Measurements from ENCODE around the gene SMR3A.

The SMR3A gene

GRCh38 chr4:70360460-70360859 lies at the start of gene SMR3A:
TSS of gene SMR3A (plus strand) at chr4:70360760. CDS start at chr4:70362116, 1,356 bp downstream.
- DNase-seq, result no peak
- in situ Hi-C loops (cut with MboI; ENCODE audit: low pct_unique_long_range_greater_than_20kb, low sequenced_read_pairs), result no loop called here

GRCh38 chr4:70313736-70314135 lies 46.8 kb upstream of the SMR3A start:
- DNase-seq, result no peak
- in situ Hi-C loops (cut with MboI; ENCODE audit: low pct_unique_long_range_greater_than_20kb, low sequenced_read_pairs), result no loop called here

- no peak for DNase-seq
- in situ Hi-C loops (cut with MboI; ENCODE audit: low pct_unique_long_range_greater_than_20kb, low sequenced_read_pairs), result no loop called here
Observed at GRCh38 chr4:70315928-70316327, 44.6 kb upstream of the SMR3A start.

GRCh38 chr4:70326052-70326451 lies 34.5 kb upstream of the SMR3A start:
- no peak for DNase-seq
- in situ Hi-C loops (cut with MboI; ENCODE audit: low pct_unique_long_range_greater_than_20kb, low sequenced_read_pairs), result no loop called here

GRCh38 chr4:70334681-70335080 lies 25.9 kb upstream of the SMR3A start, which contains the start of gene CABS1:
TSS of gene CABS1 (plus strand) at chr4:70334981. CDS start at chr4:70335040, 59 bp downstream.
- in situ Hi-C loops (cut with MboI; ENCODE audit: low pct_unique_long_range_greater_than_20kb, low sequenced_read_pairs), result no loop called here
- DNase-seq, result no peak

- no peak for DNase-seq
- in situ Hi-C loops (cut with MboI; ENCODE audit: low pct_unique_long_range_greater_than_20kb, low sequenced_read_pairs), result no loop called here
Observed at GRCh38 chr4:70336043-70336442, 24.5 kb upstream of the SMR3A start.

- no peak for DNase-seq
- in situ Hi-C loops (cut with MboI; ENCODE audit: low pct_unique_long_range_greater_than_20kb, low sequenced_read_pairs), result no loop called here
Observed at GRCh38 chr4:70337886-70338420, 22.6 kb upstream of the SMR3A start.

GRCh38 chr4:70356185-70356584 lies 4.4 kb upstream of the SMR3A start:
- in situ Hi-C loops (cut with MboI; ENCODE audit: low pct_unique_long_range_greater_than_20kb, low sequenced_read_pairs), result no loop called here
- no peak for DNase-seq

- no peak for DNase-seq
- in situ Hi-C loops (cut with MboI; ENCODE audit: low pct_unique_long_range_greater_than_20kb, low sequenced_read_pairs), result no loop called here
Observed at GRCh38 chr4:70359115-70359661, 1.4 kb upstream of the SMR3A start.

GRCh38 chr4:70364002-70364401 lies 3.4 kb downstream of the SMR3A start:
- DNase-seq, result no peak
- in situ Hi-C loops (cut with MboI; ENCODE audit: low pct_unique_long_range_greater_than_20kb, low sequenced_read_pairs), result no loop called here

GRCh38 chr4:70365479-70365878 lies 4.9 kb downstream of the SMR3A start:
- in situ Hi-C loops (cut with MboI; ENCODE audit: low pct_unique_long_range_greater_than_20kb, low sequenced_read_pairs), result no loop called here
- DNase-seq, result no peak

- in situ Hi-C loops (cut with MboI; ENCODE audit: low pct_unique_long_range_greater_than_20kb, low sequenced_read_pairs), result no loop called here
- DNase-seq, result no peak
Observed at GRCh38 chr4:70367813-70368212, 7.3 kb downstream of the SMR3A start.

- in situ Hi-C loops (cut with MboI; ENCODE audit: low pct_unique_long_range_greater_than_20kb, low sequenced_read_pairs), result no loop called here
- DNase-seq, result no peak
Observed at GRCh38 chr4:70371987-70372386, 11.4 kb downstream of the SMR3A start.

- in situ Hi-C loops (cut with MboI; ENCODE audit: low pct_unique_long_range_greater_than_20kb, low sequenced_read_pairs), result no loop called here
- no peak for DNase-seq
Observed at GRCh38 chr4:70372760-70373159, 12.2 kb downstream of the SMR3A start.

GRCh38 chr4:70380578-70380977 lies 20.0 kb downstream of the SMR3A start:
- no peak for DNase-seq
- in situ Hi-C loops (cut with MboI; ENCODE audit: low pct_unique_long_range_greater_than_20kb, low sequenced_read_pairs), result no loop called here

- DNase-seq, result no peak
- in situ Hi-C loops (cut with MboI; ENCODE audit: low pct_unique_long_range_greater_than_20kb, low sequenced_read_pairs), result no loop called here
Observed at GRCh38 chr4:70382691-70383181, 22.2 kb downstream of the SMR3A start, which contains the start of gene SMR3B. TSS of gene SMR3B (plus strand) at chr4:70383131. CDS start at chr4:70384511, 1,380 bp downstream.

GRCh38 chr4:70392057-70392776 lies 31.7 kb downstream of the SMR3A start:
- in situ Hi-C loops (cut with MboI; ENCODE audit: low pct_unique_long_range_greater_than_20kb, low sequenced_read_pairs), result no loop called here

GRCh38 chr4:70397580-70397979 lies 37.0 kb downstream of the SMR3A start, which contains the start of gene OPRPN:
TSS of gene OPRPN (plus strand) at chr4:70397940. CDS start at chr4:70399286, 1,346 bp downstream.
- no peak for DNase-seq
- in situ Hi-C loops (cut with MboI; ENCODE audit: low pct_unique_long_range_greater_than_20kb, low sequenced_read_pairs), result no loop called here

More at GRCh38 chr4:70392057-70392776, 31.7 kb downstream of the SMR3A start:
- DNase-seq, result no peak

- in situ Hi-C loops (cut with MboI; ENCODE audit: low pct_unique_long_range_greater_than_20kb, low sequenced_read_pairs), result no loop called here
- no peak for DNase-seq
Observed at GRCh38 chr4:70399319-70399718, 38.8 kb downstream of the SMR3A start.

- in situ Hi-C loops (cut with MboI; ENCODE audit: low pct_unique_long_range_greater_than_20kb, low sequenced_read_pairs), result no loop called here
Observed at GRCh38 chr4:70402762-70403161, 42.2 kb downstream of the SMR3A start.

More at GRCh38 chr4:70402762-70403161, 42.2 kb downstream of the SMR3A start:
- DNase-seq, result no peak

Data from KBM-7 (cell line).